ENCODE data around the gene GNAT2.

DNA sequence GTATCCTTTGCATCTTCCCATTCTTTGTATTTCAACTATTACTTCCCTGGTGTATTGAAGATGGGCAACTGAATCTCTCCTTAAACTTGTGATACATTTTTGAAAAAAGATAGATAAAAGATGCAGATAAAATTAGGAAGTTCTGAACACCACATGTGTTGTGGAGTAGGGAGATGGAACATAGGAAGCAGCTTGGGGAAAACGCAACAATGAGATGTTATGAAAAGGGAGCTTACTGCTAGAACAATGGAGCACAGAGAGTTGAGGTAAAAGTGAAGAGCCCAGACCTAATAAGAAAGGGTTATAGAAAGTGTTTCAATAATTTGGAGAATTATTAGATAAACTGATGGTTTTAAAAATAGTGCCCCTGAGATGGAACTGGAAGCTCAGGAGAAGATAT lies 50.1 kb downstream of the GNAT2 start:
- TF ChIP-seq POLR2A (IDR thresholded peaks at IDR 0.05) (no peak), POLR2AphosphoS5 (IDR thresholded peaks at IDR 0.05) (no peak)
- TF ChIP-seq, protein P1, sequence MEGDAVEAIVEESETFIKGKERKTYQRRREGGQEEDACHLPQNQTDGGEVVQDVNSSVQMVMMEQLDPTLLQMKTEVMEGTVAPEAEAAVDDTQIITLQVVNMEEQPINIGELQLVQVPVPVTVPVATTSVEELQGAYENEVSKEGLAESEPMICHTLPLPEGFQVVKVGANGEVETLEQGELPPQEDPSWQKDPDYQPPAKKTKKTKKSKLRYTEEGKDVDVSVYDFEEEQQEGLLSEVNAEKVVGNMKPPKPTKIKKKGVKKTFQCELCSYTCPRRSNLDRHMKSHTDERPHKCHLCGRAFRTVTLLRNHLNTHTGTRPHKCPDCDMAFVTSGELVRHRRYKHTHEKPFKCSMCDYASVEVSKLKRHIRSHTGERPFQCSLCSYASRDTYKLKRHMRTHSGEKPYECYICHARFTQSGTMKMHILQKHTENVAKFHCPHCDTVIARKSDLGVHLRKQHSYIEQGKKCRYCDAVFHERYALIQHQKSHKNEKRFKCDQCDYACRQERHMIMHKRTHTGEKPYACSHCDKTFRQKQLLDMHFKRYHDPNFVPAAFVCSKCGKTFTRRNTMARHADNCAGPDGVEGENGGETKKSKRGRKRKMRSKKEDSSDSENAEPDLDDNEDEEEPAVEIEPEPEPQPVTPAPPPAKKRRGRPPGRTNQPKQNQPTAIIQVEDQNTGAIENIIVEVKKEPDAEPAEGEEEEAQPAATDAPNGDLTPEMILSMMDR (IDR thresholded peaks at IDR 0.05), result no peak

Measured in upper lobe of left lung (tissue), 4 donors.